ENCODE measurements around the gene PTPN7.

GRCh38 chr1:202127061-202127460 lies 33.3 kb downstream of the PTPN7 start:
- TF ChIP-seq POLR2A (IDR thresholded peaks at IDR 0.05) (no peak), CTCF (IDR thresholded peaks at IDR 0.05) (no peak)
